ENCODE results near the gene C2CD4B.
A peak's percentile ranks its signal among the peaks of the same experiment; 100 is the strongest.

The C2CD4B gene

DNA sequence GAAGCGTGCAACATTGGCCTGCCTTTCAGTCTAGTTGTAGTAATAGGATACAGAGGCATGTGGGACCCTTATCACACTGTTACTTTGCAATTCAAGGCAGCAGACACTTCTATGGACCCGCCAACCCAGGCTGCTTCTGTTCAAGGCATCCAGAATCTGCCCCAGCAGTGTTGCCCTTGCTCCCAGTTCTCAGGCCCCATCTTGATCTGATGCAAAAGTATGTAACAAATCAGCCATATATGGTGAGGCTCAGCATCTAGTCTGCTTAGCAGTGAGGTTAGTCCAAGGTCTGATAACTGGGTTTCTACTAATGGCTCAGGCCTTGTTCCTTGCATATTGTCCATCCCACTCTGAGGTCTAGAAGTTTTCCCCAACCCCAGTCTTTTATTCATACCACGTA lies 17.9 kb downstream of the C2CD4B start:
- Histone ChIP-seq H3K4me1 (peaks cover 3% of the 10 kb centered on the region), H3K4me3 (ENCODE audit: low read depth, low read length) (no peak overlapping the region), H3K27me3 (no peaks in the 10 kb centered on the region), H3K9me3 (no peaks in the 10 kb centered on the region), H3K36me3 (no peaks in the 10 kb centered on the region)
- no peak for DNase-seq
- TF ChIP-seq, protein P1, sequence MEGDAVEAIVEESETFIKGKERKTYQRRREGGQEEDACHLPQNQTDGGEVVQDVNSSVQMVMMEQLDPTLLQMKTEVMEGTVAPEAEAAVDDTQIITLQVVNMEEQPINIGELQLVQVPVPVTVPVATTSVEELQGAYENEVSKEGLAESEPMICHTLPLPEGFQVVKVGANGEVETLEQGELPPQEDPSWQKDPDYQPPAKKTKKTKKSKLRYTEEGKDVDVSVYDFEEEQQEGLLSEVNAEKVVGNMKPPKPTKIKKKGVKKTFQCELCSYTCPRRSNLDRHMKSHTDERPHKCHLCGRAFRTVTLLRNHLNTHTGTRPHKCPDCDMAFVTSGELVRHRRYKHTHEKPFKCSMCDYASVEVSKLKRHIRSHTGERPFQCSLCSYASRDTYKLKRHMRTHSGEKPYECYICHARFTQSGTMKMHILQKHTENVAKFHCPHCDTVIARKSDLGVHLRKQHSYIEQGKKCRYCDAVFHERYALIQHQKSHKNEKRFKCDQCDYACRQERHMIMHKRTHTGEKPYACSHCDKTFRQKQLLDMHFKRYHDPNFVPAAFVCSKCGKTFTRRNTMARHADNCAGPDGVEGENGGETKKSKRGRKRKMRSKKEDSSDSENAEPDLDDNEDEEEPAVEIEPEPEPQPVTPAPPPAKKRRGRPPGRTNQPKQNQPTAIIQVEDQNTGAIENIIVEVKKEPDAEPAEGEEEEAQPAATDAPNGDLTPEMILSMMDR (IDR thresholded peaks at IDR 0.05; ENCODE audit: low read depth, low read length), result no peak

GRCh38 chr15:62145015-62145735 lies 19.9 kb downstream of the C2CD4B start:
- no peaks in the 10 kb centered on the region for H3K27me3 ChIP-seq

DNA sequence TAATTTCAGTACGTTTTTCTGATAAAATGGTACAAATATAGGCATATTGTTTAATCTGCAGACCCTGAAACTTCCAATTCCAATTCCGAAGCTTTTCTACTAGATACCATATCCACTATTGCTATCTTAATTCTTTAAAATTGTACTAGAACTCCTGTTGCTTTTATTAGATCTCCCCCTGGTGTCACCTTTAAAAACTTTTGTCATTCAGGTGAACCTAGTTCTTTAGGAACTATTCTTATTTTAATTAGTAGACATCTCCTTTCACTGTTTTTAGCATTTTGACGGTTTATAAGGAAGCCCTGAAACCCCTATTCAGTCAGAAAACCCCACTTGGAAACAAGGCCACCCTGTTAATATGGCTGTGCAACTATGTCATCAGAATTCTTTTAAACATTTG lies 22.3 kb downstream of the C2CD4B start:
- H3K27me3 ChIP-seq, result no peaks in the 10 kb centered on the region
- H3K9me3 ChIP-seq, result no peaks in the 10 kb centered on the region
- no peak for DNase-seq
- TF ChIP-seq, protein P1 (IDR thresholded peaks at IDR 0.05; ENCODE audit: low read depth, low read length), result peak; percentile 11; the same call in 1 of the 2 replicates
- no peak overlapping the region for H3K4me3 ChIP-seq (ENCODE audit: low read depth, low read length)
- H3K36me3 ChIP-seq, result no peaks in the 10 kb centered on the region
- H3K4me1 ChIP-seq, result peaks cover 10% of the 10 kb centered on the region

More at GRCh38 chr15:62145015-62145735, 19.9 kb downstream of the C2CD4B start:
- TF ChIP-seq, protein P1 (IDR thresholded peaks at IDR 0.05; ENCODE audit: low read depth, low read length), result no peak
- peaks cover 10% of the 10 kb centered on the region for H3K4me1 ChIP-seq
- no peaks in the 10 kb centered on the region for H3K36me3 ChIP-seq
- no peaks in the 10 kb centered on the region for H3K9me3 ChIP-seq
- DNase-seq, result no peak
- no peak overlapping the region for H3K4me3 ChIP-seq (ENCODE audit: low read depth, low read length)

DNA sequence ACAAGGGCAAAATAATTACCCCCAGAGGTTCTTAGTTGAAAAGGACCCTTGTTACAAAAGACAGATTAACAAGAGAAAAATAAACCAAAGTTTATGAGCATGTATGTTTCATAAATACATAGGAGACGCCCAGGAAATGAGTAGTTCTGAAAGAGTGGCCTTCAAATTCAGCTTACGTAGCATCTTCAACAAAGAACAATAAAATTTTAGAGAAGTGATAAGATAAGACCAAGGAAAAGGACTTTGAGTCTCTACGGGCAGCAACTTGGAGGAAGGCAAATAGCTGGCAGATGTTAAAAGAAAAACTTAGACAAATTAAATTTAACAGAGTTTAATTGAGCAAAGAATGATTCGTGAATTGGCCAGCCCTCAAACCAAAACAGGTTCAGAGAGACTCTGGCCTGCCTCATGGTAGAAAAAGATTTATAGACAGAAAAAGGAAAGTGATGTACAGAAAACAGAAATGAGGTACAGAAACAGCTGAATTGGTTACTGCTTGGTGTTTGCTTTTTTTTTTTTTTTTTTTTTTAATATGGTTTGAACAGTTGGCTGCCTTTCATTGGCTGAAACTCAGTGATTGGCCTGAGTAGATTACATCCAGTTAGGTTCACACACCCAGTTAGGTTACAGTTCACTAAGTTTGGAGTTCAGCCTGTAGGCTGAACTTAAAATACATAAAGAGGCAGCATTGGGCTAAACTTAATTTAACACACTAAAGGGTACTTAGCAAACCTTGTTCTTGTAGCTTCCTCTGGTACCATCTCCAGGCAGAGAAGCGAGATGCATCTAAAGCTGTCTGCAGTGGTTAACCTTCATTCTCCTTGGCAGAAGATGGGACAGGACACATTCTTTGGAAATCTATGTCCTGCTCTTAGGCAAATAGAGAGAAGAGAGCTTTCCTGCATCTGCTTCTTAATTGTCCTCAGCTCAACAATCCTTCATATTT lies 23.2 kb downstream of the C2CD4B start:
- Histone ChIP-seq H3K4me3 (ENCODE audit: low read depth, low read length) (no peak overlapping the region), H3K27me3 (no peaks in the 10 kb centered on the region), H3K4me1 (peaks cover 10% of the 10 kb centered on the region), H3K36me3 (no peaks in the 10 kb centered on the region), H3K9me3 (no peaks in the 10 kb centered on the region)
- TF ChIP-seq, protein P1 (IDR thresholded peaks at IDR 0.05; ENCODE audit: low read depth, low read length), result no peak
- no peak for DNase-seq

DNA sequence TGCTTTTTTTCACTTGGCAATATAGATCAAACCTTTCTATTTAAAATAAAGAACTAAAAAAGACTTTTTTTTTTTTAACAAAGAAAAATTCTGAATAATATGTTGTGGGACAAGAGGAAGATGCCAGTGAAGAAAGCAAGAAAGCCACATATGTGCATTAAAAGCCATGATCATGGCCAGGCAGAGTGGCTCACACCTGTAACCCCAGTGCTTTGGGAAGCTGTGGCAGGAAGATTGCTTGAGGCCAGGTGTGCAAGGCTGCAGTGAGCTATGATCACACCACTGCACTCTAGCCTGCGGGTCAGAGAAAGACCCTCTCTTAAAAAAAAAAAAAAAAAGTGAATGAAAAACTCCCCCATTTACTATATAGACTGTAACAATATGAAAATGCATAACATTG lies 23.9 kb downstream of the C2CD4B start:
- no peak for DNase-seq
- peaks cover 10% of the 10 kb centered on the region for H3K4me1 ChIP-seq
- no peaks in the 10 kb centered on the region for H3K36me3 ChIP-seq
- H3K4me3 ChIP-seq (ENCODE audit: low read depth, low read length), result no peak overlapping the region
- no peaks in the 10 kb centered on the region for H3K27me3 ChIP-seq
- TF ChIP-seq, protein P1 (IDR thresholded peaks at IDR 0.05; ENCODE audit: low read depth, low read length), result no peak
- no peaks in the 10 kb centered on the region for H3K9me3 ChIP-seq

All from BE2C (cell line).